H9 (cell line): Measurements from ENCODE around the gene ELMO2. TPM values are rescaled to one million over a fixed set of nuclear protein-coding genes. Genes with fewer than 3 reads are reported as not detected.
A peak's percentile ranks its signal among the peaks of the same experiment; 100 is the strongest.

ENCODE experiments used
- DNase-seq: peaks from one replicate; pipeline ENCODE4 v3.0.0-alpha.2; 2017
- H2AFZ ChIP-seq: one replicate; pipeline ENCODE4 v1.6.1; 2013; ENCODE audit warnings: mild to moderate bottlenecking, low read length, control low read depth, moderate library complexity
- H2AK5ac ChIP-seq: 2 replicates; pipeline ENCODE4 v1.6.1; 2013; ENCODE audit warnings: low read length, control low read depth, mixed read lengths; ENCODE audit not compliant: insufficient read length
- H2BK120ac ChIP-seq: one replicate; pipeline ENCODE4 v1.6.1; 2013; ENCODE audit warnings: low read depth, mild to moderate bottlenecking, low read length, control low read depth, inconsistent platforms; ENCODE audit not compliant: poor library complexity, severe bottlenecking
- H2BK12ac ChIP-seq: 2 replicates; pipeline ENCODE4 v1.6.1; 2013; ENCODE audit warnings: low read length, control low read depth, mixed read lengths, low read depth; ENCODE audit not compliant: insufficient read length
- H2BK15ac ChIP-seq: 2 replicates; pipeline ENCODE4 v1.6.1; 2013; ENCODE audit warnings: low read depth, low read length, control low read depth
- H2BK20ac ChIP-seq: one replicate; pipeline ENCODE4 v1.6.1; 2013; ENCODE audit warnings: low read depth, mild to moderate bottlenecking, low read length, control low read depth, inconsistent platforms; ENCODE audit not compliant: poor library complexity, severe bottlenecking
- H2BK5ac ChIP-seq: 2 replicates; pipeline ENCODE4 v1.6.1; 2013; ENCODE audit warnings: low read length, control low read depth, mixed read lengths; ENCODE audit not compliant: insufficient read length
- H3K14ac ChIP-seq: 2 replicates; pipeline ENCODE4 v1.6.1; 2013; ENCODE audit warnings: low read length, control low read depth; ENCODE audit not compliant: insufficient read depth
- H3K18ac ChIP-seq: 2 replicates; pipeline ENCODE4 v1.6.1; 2013; ENCODE audit warnings: low read depth, mild to moderate bottlenecking, mixed read lengths, low read length, control low read depth; ENCODE audit not compliant: insufficient read length
- H3K23ac ChIP-seq: 2 replicates; pipeline ENCODE4 v1.6.1; 2013; ENCODE audit warnings: low read length, control low read depth, mixed read lengths, low read depth; ENCODE audit not compliant: insufficient read length
- H3K23me2 ChIP-seq: 2 replicates; pipeline ENCODE4 v1.6.1; 2013; ENCODE audit warnings: low read depth, mild to moderate bottlenecking, mixed read lengths, low read length, control low read depth; ENCODE audit not compliant: insufficient read length, poor library complexity, severe bottlenecking
- H3K27ac ChIP-seq: 2 replicates; pipeline ENCODE4 v1.5.1; 2013; ENCODE audit warnings: low read length, control low read depth, mixed read lengths, low read depth; ENCODE audit not compliant: insufficient read length
- H3K27me3 ChIP-seq: 2 replicates; pipeline ENCODE4 v1.6.1; 2013; ENCODE audit warnings: low read length, control low read depth, inconsistent platforms; ENCODE audit not compliant: insufficient read depth
- H3K4ac ChIP-seq: 2 replicates; pipeline ENCODE4 v1.6.1; 2013; ENCODE audit warnings: low read depth, mild to moderate bottlenecking, control low read depth, inconsistent platforms, low read length, moderate library complexity
- H3K4me1 ChIP-seq: 2 replicates; pipeline ENCODE4 v1.6.1; 2013; ENCODE audit warnings: low read length, control low read depth, inconsistent platforms; ENCODE audit not compliant: insufficient read depth
- H3K4me2 ChIP-seq: 2 replicates; pipeline ENCODE4 v1.6.1; 2013; ENCODE audit warnings: low read length, control low read depth, mixed read lengths; ENCODE audit not compliant: insufficient read length, insufficient read depth
- H3K56ac ChIP-seq: 2 replicates; pipeline ENCODE4 v1.6.1; 2013; ENCODE audit warnings: low read depth, mild to moderate bottlenecking, mixed read lengths, low read length, control low read depth; ENCODE audit not compliant: insufficient read length
- H3K79me1 ChIP-seq: 2 replicates; pipeline ENCODE4 v1.6.1; 2013; ENCODE audit warnings: low read depth, mild to moderate bottlenecking, moderate library complexity, low read length, control low read depth, inconsistent platforms; ENCODE audit not compliant: insufficient read depth, poor library complexity, severe bottlenecking
- H3K79me2 ChIP-seq: 2 replicates; pipeline ENCODE4 v1.6.1; 2013; ENCODE audit warnings: low read length, control low read depth, inconsistent platforms; ENCODE audit not compliant: insufficient read depth
- H3K9ac ChIP-seq: 2 replicates; pipeline ENCODE4 v1.6.1; 2013; ENCODE audit warnings: low read length, control low read depth, mixed read lengths; ENCODE audit not compliant: insufficient read length; ENCODE audit errors: extremely low read depth
- H3K9me3 ChIP-seq: one replicate; pipeline ENCODE4 v1.6.1; 2013; ENCODE audit warnings: low read depth, low read length, inconsistent platforms; ENCODE audit not compliant: control insufficient read depth
- H3T11ph ChIP-seq: one replicate; pipeline ENCODE4 v1.6.1; 2013; ENCODE audit warnings: mild to moderate bottlenecking, low read length, control low read depth, inconsistent platforms
- H4K20me1 ChIP-seq: one replicate; pipeline ENCODE4 v1.6.1; 2013; ENCODE audit not compliant: control insufficient read depth, insufficient read length, insufficient read depth
- H4K5ac ChIP-seq: 2 replicates; pipeline ENCODE4 v1.6.1; 2013; ENCODE audit warnings: low read depth, mild to moderate bottlenecking, mixed read lengths, low read length, control low read depth; ENCODE audit not compliant: insufficient read length
- H4K8ac ChIP-seq: replicated peaks from 2 replicates; pipeline ENCODE4 v1.6.1; 2013; ENCODE audit warnings: low read length, control low read depth, mixed read lengths, low read depth; ENCODE audit not compliant: insufficient read length
- H4K91ac ChIP-seq: 2 replicates; pipeline ENCODE4 v1.6.1; 2013; ENCODE audit warnings: low read depth, mild to moderate bottlenecking, moderate library complexity, mixed read lengths, low read length, control low read depth; ENCODE audit not compliant: insufficient read length
- H3K27ac Mint-ChIP-seq, 3 experiments: 2 replicates in 2 of 3; 3 replicates in 1 of 3; pipeline ENCODE4 v1.8.0; 2020 to 2021; ENCODE audit warnings: mixed read lengths in 3 of 3, mild to moderate bottlenecking in 1 of 3, moderate library complexity in 1 of 3
- H3K27me3 Mint-ChIP-seq: 2 replicates; pipeline ENCODE4 v1.8.0; 2021; ENCODE audit warnings: low read depth, mild to moderate bottlenecking, moderate library complexity, mixed read lengths
- H3K36me3 Mint-ChIP-seq, 3 experiments: 2 replicates in 2 of 3; 3 replicates in 1 of 3; pipeline ENCODE4 v1.8.0; 2020 to 2021; ENCODE audit warnings: low read depth in 3 of 3, mixed read lengths in 3 of 3; ENCODE audit not compliant: insufficient read depth in 1 of 3
- H3K4me1 Mint-ChIP-seq, 2 experiments: 2 replicates each; pipeline ENCODE4 v1.8.0; 2020; ENCODE audit warnings: mixed read lengths in 2 of 2
- H3K4me3 Mint-ChIP-seq, 2 experiments: 2 replicates in 1 of 2; 3 replicates in 1 of 2; pipeline ENCODE4 v1.8.0; 2020 to 2021; ENCODE audit warnings: mild to moderate bottlenecking in 2 of 2, mixed read lengths in 2 of 2, moderate library complexity in 1 of 2
- H3K9me3 Mint-ChIP-seq, 2 experiments: 2 replicates in 1 of 2; 3 replicates in 1 of 2; pipeline ENCODE4 v1.8.0; 2020; ENCODE audit warnings: mild to moderate bottlenecking in 2 of 2, mixed read lengths in 2 of 2, moderate library complexity in 1 of 2
- CTCF ChIP-seq: fragments of 200-600 bp; sonication (generic); conservative IDR thresholded peaks from 3 replicates; pipeline ENCODE4 v1.8.0; 2021; ENCODE audit warnings: antibody characterized with exemption, mild to moderate bottlenecking
- WGBS: extraction: QIAGEN DNeasy Blood & Tissue Kit; methylation state at CpG from one replicate; pipeline ENCODE4 v1.1.7; 2013; ENCODE audit warnings: missing lambda C conversion rate, low lambda C conversion rate, mixed read lengths; ENCODE audit not compliant: insufficient read length; ENCODE audit errors: extremely low coverage; 5-methylcytosine and 5-hydroxymethylcytosine counted together
- total RNA-seq: library from RNA; stranded (reverse); gene quantifications from 2 replicates; pipeline ENCODE4 v1.2.1, GENCODE V29; 2021

ELMO2 gene
- total RNA-seq, 1 experiment from 2014 or later: 32.5 TPM

DNA sequence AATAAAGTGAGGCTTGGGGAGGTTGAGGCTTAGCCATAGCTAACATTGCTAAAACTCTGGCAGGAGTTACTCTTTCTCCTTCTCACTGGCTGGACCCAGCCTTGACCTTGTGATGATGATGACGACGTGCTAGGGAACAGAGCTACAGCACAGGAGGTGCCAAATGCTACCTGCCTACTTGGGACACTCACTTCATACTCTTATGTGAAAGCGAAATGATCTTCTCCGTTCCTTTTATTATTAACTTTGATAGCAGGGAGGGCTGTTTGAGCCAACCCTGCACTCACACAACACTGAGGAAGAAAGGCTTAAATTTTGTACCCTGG is 1.2 kb upstream of the ELMO2 start:
- no peak overlapping the region for H2BK5ac ChIP-seq
- H3K23ac ChIP-seq: no peak overlapping the region
- no peak overlapping the region for H2BK12ac ChIP-seq
- no peaks in the 10 kb centered on the region for H3K9me3 ChIP-seq
- no CpG with 5 or more reads among the region's 4 CpGs for WGBS
- no peak overlapping the region for H2BK120ac ChIP-seq
- peaks cover 28% of the 10 kb centered on the region in 2 experiments for H3K4me1 Mint-ChIP-seq
- H2AFZ ChIP-seq: no peak overlapping the region
- no peak overlapping the region for H3K9ac ChIP-seq
- H4K20me1 ChIP-seq: no peaks in the 10 kb centered on the region
- H3K9me3 Mint-ChIP-seq: no peaks in the 10 kb centered on the region
- H4K91ac ChIP-seq: no peak overlapping the region
- no peak overlapping the region for H2BK15ac ChIP-seq
- no peak for DNase-seq
- no peaks in the 10 kb centered on the region for H3K27me3 ChIP-seq
- peaks cover 3% of the 10 kb centered on the region for H3K79me1 ChIP-seq
- no peaks in the 10 kb centered on the region for H3K36me3 Mint-ChIP-seq
- no peak overlapping the region for H4K8ac ChIP-seq
- no peak overlapping the region for H2BK20ac ChIP-seq
- H3K18ac ChIP-seq: no peak overlapping the region
- peaks cover 7% of the 10 kb centered on the region; the same call in 1 of the 2 replicates for H3K79me2 ChIP-seq
- no peak overlapping the region for H3T11ph ChIP-seq
- H3K14ac ChIP-seq: no peak overlapping the region
- no peak overlapping the region for H4K5ac ChIP-seq
- H3K23me2 ChIP-seq: peaks cover 4% of the 10 kb centered on the region
- TF ChIP-seq CTCF: no peak
- H3K56ac ChIP-seq: no peak overlapping the region
- peak overlapping the region; percentile 90 to 93 for H3K4me3 Mint-ChIP-seq
- H2AK5ac ChIP-seq: no peak overlapping the region
- H3K27ac ChIP-seq: no peak overlapping the region
- H3K4me2 ChIP-seq: peak overlapping the region; percentile 71
- no peak overlapping the region for H3K4ac ChIP-seq
- H3K27ac Mint-ChIP-seq: no peak overlapping the region
- H3K4me1 ChIP-seq: peaks cover 3% of the 10 kb centered on the region; the same call in 1 of the 2 replicates
- H3K27me3 Mint-ChIP-seq: peaks cover 16% of the 10 kb centered on the region
